HG02981 (cell line): ENCODE measurements around the gene RALGDS.
A peak's percentile ranks its signal among the peaks of the same experiment; 100 is the strongest.
"Not testable (repeated sequence)": the region's sequence is repeated elsewhere in the genome, so short reads cannot be mapped to it uniquely, and the experiment has no call there.

Source experiments
- ATAC-seq: cut with Tn5 transposase; IDR thresholded peaks from one replicate; pipeline ENCODE4 v1.9.1; 2021; ENCODE audit warnings: mild to moderate bottlenecking, moderate library complexity; ENCODE audit not compliant: unreplicated experiment

The RALGDS gene

GRCh38 chr9:133121198-133121914 lies at the start of gene RALGDS:
Gene RALGDS, minus strand, starts transcription at chr9:133121240. Its CDS starts 86 bp downstream, at chr9:133121154.
- ATAC-seq = peak; percentile 53

DNA sequence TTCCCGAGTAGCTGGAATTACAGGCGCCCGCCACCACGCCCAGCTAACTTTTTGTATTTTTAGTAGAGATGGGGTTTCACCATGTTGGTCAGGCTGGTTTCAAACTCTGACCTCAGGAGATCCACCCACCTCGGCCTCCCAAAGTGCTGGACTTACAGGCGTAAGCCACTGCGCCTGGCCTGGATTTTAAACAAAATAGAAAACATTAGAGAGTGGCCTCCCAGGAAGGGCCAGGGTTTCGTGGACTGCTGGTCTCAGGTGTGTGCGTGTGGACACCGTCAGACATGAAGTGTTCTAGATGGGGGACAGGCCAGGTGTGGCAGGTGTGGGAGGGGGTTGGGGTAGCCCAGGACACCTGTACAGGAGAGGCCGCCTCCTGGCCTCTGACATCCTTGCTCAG lies 49.7 kb upstream of the RALGDS start:
- ATAC-seq = no peak

DNA sequence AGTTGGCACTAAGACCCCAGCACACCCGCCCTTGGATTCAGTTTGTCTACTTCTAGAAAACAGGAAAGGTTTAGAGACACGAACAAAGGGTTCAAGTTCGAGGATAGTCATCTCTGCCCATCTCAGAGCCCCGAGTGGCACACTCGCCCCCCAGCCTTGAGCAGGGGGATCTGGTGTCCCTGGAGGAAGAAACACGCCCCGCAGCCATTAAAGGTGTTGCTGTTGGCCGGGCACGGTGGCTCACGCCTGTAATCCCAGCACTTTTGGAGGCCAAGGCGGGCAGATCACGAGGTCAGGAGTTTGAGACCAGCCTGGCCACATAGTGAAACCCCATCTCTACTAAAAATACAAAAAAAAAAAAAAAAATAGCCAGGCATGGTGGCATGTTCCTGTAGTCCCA lies 48.6 kb upstream of the RALGDS start:
- not testable (repeated sequence) for ATAC-seq

- no peak for ATAC-seq
These were observed 48.1 kb upstream of the RALGDS start for GRCh38 chr9:133169102-133169501.

GRCh38 chr9:133168432-133168831 lies 47.4 kb upstream of the RALGDS start:
- ATAC-seq = no peak

DNA sequence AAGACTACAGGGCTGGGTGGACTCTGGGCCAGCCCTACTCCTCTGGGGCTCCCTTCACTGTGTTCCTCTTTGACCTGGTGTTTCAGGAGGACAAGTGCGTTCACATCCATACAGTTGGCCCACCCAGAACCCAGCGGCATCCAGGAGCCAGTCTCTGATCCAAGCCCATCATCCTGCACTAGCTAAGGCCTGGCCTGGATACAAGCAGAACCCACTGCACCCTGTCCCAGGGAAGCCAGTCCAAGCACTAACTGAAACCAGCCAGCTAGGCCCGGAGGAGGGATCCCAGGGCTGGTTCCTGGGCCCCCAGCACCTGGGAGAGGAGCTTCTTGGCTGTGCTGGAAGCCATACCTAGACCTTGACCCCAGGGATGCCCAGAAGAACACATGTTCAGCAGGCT lies 46.7 kb upstream of the RALGDS start:
- no peak for ATAC-seq

DNA sequence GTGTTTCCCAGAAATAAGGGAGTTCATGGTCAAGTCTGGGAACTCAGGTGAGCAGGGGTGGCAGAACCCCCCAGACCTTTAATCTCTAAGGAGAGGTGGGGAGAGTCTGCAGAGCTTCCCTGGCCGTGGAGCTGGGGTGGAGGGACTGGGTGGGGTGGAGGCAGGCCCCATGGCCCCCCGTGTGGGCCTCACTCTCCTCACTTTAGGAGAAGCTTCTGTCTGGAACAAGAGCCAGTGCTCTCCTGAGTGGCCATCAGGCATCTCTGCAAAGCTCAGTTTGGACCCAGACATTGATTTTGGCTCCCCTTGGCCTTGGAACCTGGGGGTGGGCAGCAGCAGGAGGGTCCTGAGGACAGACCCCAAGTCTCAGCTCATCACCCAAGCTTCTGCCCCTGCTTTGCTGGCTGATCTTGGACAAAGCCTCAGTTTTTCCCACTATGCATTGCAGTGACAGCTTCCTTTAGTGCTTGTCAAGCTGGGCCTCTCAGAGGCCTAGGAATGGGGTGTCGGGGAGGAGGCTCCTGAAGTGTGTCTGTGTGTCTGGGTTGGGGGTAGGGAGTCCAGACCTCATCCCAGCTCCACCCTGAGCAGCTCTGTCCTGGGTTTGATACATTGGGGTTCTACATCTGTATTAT lies 46.2 kb upstream of the RALGDS start:
- ATAC-seq = no peak

- no peak for ATAC-seq
These were observed 45.4 kb upstream of the RALGDS start for GRCh38 chr9:133166392-133166791.

DNA sequence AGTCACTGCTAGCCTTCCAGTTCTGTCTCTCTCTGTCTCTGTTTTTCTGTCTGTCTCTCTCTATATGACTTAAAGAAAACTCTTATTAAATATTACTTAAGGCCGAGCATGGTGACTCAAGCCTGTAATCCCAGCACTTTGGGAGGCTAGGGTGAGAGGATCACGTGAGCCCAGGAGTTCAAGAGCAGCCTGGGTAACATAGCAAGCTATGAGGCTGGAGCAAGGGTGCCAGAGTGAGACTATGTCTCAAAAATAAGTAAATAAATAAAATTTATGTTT lies 44.4 kb upstream of the RALGDS start:
- no peak for ATAC-seq

- ATAC-seq = no peak
These were observed 43.2 kb upstream of the RALGDS start for GRCh38 chr9:133164191-133164590.

- ATAC-seq = peak; percentile 40
These were observed 42.6 kb upstream of the RALGDS start, which contains the start of gene GBGT1 for GRCh38 chr9:133163504-133164172. Gene GBGT1, minus strand, starts transcription at chr9:133163914. Its CDS starts 1,502 bp downstream, at chr9:133162412.

DNA sequence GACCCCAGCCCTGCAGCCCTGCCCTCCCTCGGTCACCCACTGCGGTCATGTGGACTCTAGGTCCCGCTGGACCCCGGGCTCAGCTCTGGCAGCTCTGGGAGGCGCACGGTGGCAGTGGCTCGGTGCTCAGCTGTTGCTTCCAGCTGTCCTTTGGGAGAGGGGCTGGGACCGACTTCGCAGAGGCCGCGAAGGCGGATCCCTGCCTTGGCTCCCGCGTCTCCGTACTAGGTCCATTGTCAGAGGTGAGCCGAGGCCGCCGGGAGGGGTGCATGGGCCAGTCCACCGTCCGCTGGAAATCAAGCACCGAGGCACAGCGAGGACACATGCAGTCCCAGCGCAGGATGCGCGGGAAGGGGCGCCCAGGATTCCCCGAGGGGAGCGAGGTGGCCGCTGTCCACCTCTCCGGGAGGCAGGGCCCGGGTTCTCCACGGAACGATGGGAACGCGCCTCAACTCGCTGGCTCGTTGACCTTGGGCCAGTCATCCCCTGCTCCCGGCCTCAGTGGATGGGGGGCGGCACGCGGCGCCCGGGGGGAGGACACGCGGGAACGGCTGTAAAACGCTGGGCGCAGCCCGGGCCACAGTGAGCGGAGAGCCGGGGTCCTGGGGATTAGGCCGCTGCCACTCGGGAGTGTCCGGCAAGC lies 41.9 kb upstream of the RALGDS start:
- no peak for ATAC-seq

- no peak for ATAC-seq
These were observed 40.5 kb upstream of the RALGDS start for GRCh38 chr9:133161547-133161950.

- ATAC-seq = no peak
These were observed 39.9 kb upstream of the RALGDS start for GRCh38 chr9:133160742-133161546.

DNA sequence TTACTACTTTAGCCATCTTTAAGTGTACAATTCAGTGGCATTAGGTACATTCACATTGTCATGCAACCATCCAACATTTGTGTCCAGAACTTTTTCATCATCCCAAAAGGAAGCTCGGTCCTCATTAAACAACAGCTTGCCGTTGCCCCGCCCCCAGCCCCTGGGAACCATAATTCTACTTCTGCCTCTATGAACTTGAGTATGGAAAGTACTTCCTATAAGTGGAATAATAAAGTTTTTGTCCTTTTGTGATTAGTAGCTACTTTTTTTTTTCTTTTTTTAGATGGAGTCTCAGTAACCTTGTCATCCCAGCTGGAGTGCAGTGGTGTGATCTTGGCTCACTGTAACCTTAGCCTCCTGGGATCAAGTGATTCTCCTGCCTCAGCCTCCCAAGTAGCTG lies 37.7 kb upstream of the RALGDS start:
- no peak for ATAC-seq

DNA sequence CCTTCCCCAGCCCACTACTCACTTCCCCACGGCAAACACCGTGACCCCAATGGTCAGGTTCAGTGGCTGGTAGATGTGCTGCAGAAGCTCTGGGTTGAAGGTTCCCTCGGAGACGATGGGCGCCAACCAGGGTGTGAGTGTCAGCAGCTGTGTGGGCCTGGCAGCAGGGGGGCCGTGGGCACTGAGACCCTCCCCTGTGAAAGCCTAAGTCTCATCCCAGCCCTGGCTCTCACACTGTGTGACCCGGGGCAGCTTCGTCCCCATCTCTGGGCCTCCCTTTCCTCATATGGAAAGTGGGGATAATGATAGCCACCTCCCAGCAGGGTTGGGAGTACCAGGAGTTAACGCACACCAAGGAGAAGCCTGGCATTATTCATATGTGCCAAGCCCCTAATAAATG lies 34.1 kb upstream of the RALGDS start:
- ATAC-seq = no peak

- no peak for ATAC-seq
These were observed 33.3 kb upstream of the RALGDS start for GRCh38 chr9:133154097-133154989.

- ATAC-seq = no peak
These were observed 32.4 kb upstream of the RALGDS start for GRCh38 chr9:133153227-133154096.
